Caco-2 (cell line): ENCODE measurements around the gene HIRIP3. TPM values are rescaled to one million over a fixed set of nuclear protein-coding genes. Genes with fewer than 3 reads are reported as not detected.
A peak's percentile ranks its signal among the peaks of the same experiment; 100 is the strongest.
"Not testable (repeated sequence)": the region's sequence is repeated elsewhere in the genome, so short reads cannot be mapped to it uniquely, and the experiment has no call there.

Source experiments
- Bru-seq: library from RNA; stranded (reverse); fragments of 400-500 nt; gene quantifications from one replicate; lab custom pipeline; 2021; lab: Mats Ljungman, UMichigan
- BruChase-seq, 2 experiments: library from RNA; stranded (reverse); fragments of 400-500 nt; gene quantifications; one replicate each; lab custom pipeline; 2021; lab: Mats Ljungman, UMichigan
- BruUV-seq: library from RNA; stranded (reverse); fragments of 400-500 nt; replicated peaks from 2 replicates; lab custom pipeline; 2021; lab: Mats Ljungman, UMichigan
- CTCF ChIA-PET: fragments of 300-600 bp; sonication (Branson Sonifier 250); formaldehyde crosslinking; loops from one replicate; lab custom pipeline; 2022; ENCODE audit warnings: antibody characterized with exemption; lab: Charles Lee
- POLR2A ChIA-PET: fragments of 300-600 bp; sonication (Branson Sonifier 250); formaldehyde crosslinking; loops from one replicate; lab custom pipeline; 2022; ENCODE audit warnings: antibody characterized with exemption; lab: Charles Lee
- DNase-seq, 2 experiments: peaks; one replicate each; pipeline versions ENCODE4 v3.0.0 to v3.0.0-alpha.2; 2020 to 2022
- H3K27me3 ChIP-seq: replicated peaks from 2 replicates; pipeline ENCODE4 v1.6.0; 2011; ENCODE audit warnings: low read length; ENCODE audit not compliant: control insufficient read depth, insufficient read depth
- H3K36me3 ChIP-seq: 2 replicates; pipeline ENCODE4 v1.5.1; 2011; ENCODE audit warnings: low read length; ENCODE audit not compliant: control insufficient read depth, insufficient read depth
- H3K4me1 ChIP-seq: fragments of 250-450 bp; sonication (Bioruptor Pico); 2 replicates; pipeline ENCODE4 v1.5.1; 2020; ENCODE audit warnings: mild to moderate bottlenecking
- H3K4me3 ChIP-seq: 2 replicates; pipeline ENCODE4 v1.5.1; 2011; ENCODE audit warnings: low read depth, mild to moderate bottlenecking, control low read depth, low read length
- H3K9me3 ChIP-seq: fragments of 250-450 bp; sonication (Bioruptor Pico); 2 replicates; pipeline ENCODE4 v1.5.1; 2020; ENCODE audit warnings: mild to moderate bottlenecking, moderate library complexity
- H3K27ac Mint-ChIP-seq: one replicate; pipeline ENCODE4 v1.8.0; 2022; ENCODE audit warnings: mixed read lengths; ENCODE audit not compliant: unreplicated experiment
- H3K27me3 Mint-ChIP-seq: one replicate; pipeline ENCODE4 v1.8.0; 2022; ENCODE audit warnings: mixed read lengths; ENCODE audit not compliant: insufficient read depth, unreplicated experiment
- H3K36me3 Mint-ChIP-seq: one replicate; pipeline ENCODE4 v1.8.0; 2022; ENCODE audit warnings: mild to moderate bottlenecking, mixed read lengths; ENCODE audit not compliant: insufficient read depth, unreplicated experiment
- H3K4me1 Mint-ChIP-seq: one replicate; pipeline ENCODE4 v1.8.0; 2022; ENCODE audit warnings: low read depth, mixed read lengths; ENCODE audit not compliant: unreplicated experiment
- H3K4me3 Mint-ChIP-seq: one replicate; pipeline ENCODE4 v1.8.0; 2022; ENCODE audit warnings: mild to moderate bottlenecking, moderate library complexity, mixed read lengths; ENCODE audit not compliant: unreplicated experiment
- H3K9me3 Mint-ChIP-seq: one replicate; pipeline ENCODE4 v1.8.0; 2022; ENCODE audit warnings: mixed read lengths; ENCODE audit not compliant: unreplicated experiment
- CTCF ChIP-seq, 2 experiments: fragments of 200-600 bp in 1 of 2; IDR thresholded peaks; 1 replicate in 1 of 2; 2 replicates in 1 of 2; pipeline versions ENCODE4 v1.5.1 to v1.8.0; 2011 to 2022; ENCODE audit warnings: antibody characterized with exemption in 1 of 2, control low read depth in 1 of 2, inconsistent platforms in 1 of 2, low read depth in 1 of 2, low read length in 1 of 2, mild to moderate bottlenecking in 1 of 2, moderate library complexity in 1 of 2; ENCODE audit not compliant: insufficient read depth in 1 of 2, severe bottlenecking in 1 of 2, unreplicated experiment in 1 of 2
- intact Hi-C: fragments of 100-400 bp; cut with micrococcal nuclease; formaldehyde crosslinking; loops from one replicate; pipeline ENCODE4 v1.10.0; 2022; ENCODE audit not compliant: unreplicated experiment
- long read RNA-seq: library from polyadenylated mRNA; stranded (forward); transcript quantifications from one replicate; pipeline ENCODE4 v2.0.0, GENCODE V29; 2022
- total RNA-seq: library from RNA; stranded (reverse); gene quantifications from 2 replicates; pipeline ENCODE4 v1.2.3, GENCODE V29; 2022

HIRIP3 gene
- total RNA-seq (22.7 and 23.3 TPM in 2 replicates), Bru-seq, nascent RNA (percentile 66 among the genes with signal in this experiment), BruChase-seq, experiment 1, labeled RNA remaining after a 2-hour chase (percentile 75 among the genes with signal in this experiment), BruChase-seq, experiment 2, labeled RNA remaining after a 6-hour chase (percentile 84 among the genes with signal in this experiment)
- long read RNA-seq, transcript HIRIP3-204 (6 exons, 988 nt), result minor isoform, 22 of 87 reads
- long read RNA-seq, transcript HIRIP3-201 (7 exons, 3,388 nt), result major isoform, 50 of 87 reads
- long read RNA-seq, partial matches to known transcripts, result 5 of 87 reads
- long read RNA-seq, other reads (novel, unspliced or antisense), result 10 of 87 reads

- ChIA-PET CTCF (interaction anchor here (1.2 kb wide), 1 partner anchor 22 kb away, joined by 4 read pairs; no protein-coding TSS in a partner anchor), POLR2A (interaction anchor here (1.2 to 1.6 kb wide), 2 partner anchors 22 to 70 kb away, joined by 9 to 15 read pairs; partner anchors contain the start of genes KCTD13 and TAOK2)
- DNase-seq, result peak; percentile 86 to 87
- Histone ChIP-seq H3K36me3 (no peaks in the 10 kb centered on the region), H3K4me3 (peak within 1 kb of the TSS; percentile 68), H3K27me3 (no peaks in the 10 kb centered on the region), H3K9me3 (no peaks in the 10 kb centered on the region), H3K4me1 (peaks cover 11% of the 10 kb centered on the region; the same call in 1 of the 2 replicates)
- intact Hi-C loops, result loop anchor here (1.0 to 10.0 kb wide), 2 partner anchors 33 to 181 kb away; partner anchors contain the start of genes PAGR1, PRRT2 and TMEM219
- no peak for TF ChIP-seq CTCF (IDR thresholded peaks at IDR 0.05; ENCODE audit: insufficient read depth in 1 of 2, low read depth in 1 of 2, low read length in 1 of 2, severe bottlenecking in 1 of 2, unreplicated experiment in 1 of 2)
- Mint-ChIP-seq H3K36me3 (peaks cover 44% of the 10 kb centered on the region), H3K4me3 (peak within 1 kb of the TSS; percentile 99), H3K27me3 (no peaks in the 10 kb centered on the region), H3K4me1 (peaks cover 12% of the 10 kb centered on the region), H3K9me3 (no peaks in the 10 kb centered on the region), H3K27ac (peak within 1 kb of the TSS; percentile 65)
- TSS peak; percentile 45 for BruUV-seq
Observed at GRCh38 chr16:29995324-29995910, at the start of gene HIRIP3. Gene HIRIP3 (minus strand): TSS chr16:29995617. CDS start chr16:29995605, 12 bp downstream.

- no peak overlapping the region for H3K27ac Mint-ChIP-seq
- BruUV-seq, result no TSS peak
- H3K36me3 ChIP-seq, result no peaks in the 10 kb centered on the region
- no peaks in the 10 kb centered on the region for H3K27me3 ChIP-seq
- DNase-seq, result no peak
- no peak overlapping the region for H3K4me3 ChIP-seq
- no peaks in the 10 kb centered on the region for H3K36me3 Mint-ChIP-seq
- no peak overlapping the region for H3K4me3 Mint-ChIP-seq
- intact Hi-C loops, result no loop called here
- H3K27me3 Mint-ChIP-seq, result no peaks in the 10 kb centered on the region
- CTCF ChIA-PET, result interaction anchor here (0.6 to 0.9 kb wide), 2 partner anchors 10 to 1101 kb away, joined by 3 to 4 read pairs; no protein-coding TSS in a partner anchor
- H3K4me1 Mint-ChIP-seq, result no peaks in the 10 kb centered on the region
- POLR2A ChIA-PET, result no interaction called here
- H3K4me1 ChIP-seq, result no peaks in the 10 kb centered on the region
- no peaks in the 10 kb centered on the region for H3K9me3 Mint-ChIP-seq
- TF ChIP-seq CTCF (IDR thresholded peaks at IDR 0.05; ENCODE audit: insufficient read depth in 1 of 2, low read depth in 1 of 2, low read length in 1 of 2, severe bottlenecking in 1 of 2, unreplicated experiment in 1 of 2), result peak in 1 of 2 experiments; percentile 56
- no peaks in the 10 kb centered on the region for H3K9me3 ChIP-seq
Observed at GRCh38 chr16:30041841-30042240, 46.4 kb upstream of the HIRIP3 start.

- H3K27me3 ChIP-seq, H3K27me3 Mint-ChIP-seq, H3K4me3 Mint-ChIP-seq, H3K4me1 ChIP-seq, H3K4me1 Mint-ChIP-seq, intact Hi-C loops, H3K36me3 Mint-ChIP-seq, H3K9me3 ChIP-seq, H3K4me3 ChIP-seq, POLR2A ChIA-PET, H3K27ac Mint-ChIP-seq, H3K36me3 ChIP-seq, BruUV-seq, DNase-seq, CTCF ChIA-PET, H3K9me3 Mint-ChIP-seq: not testable (repeated sequence)
Observed at GRCh38 chr16:30040690-30041089, 45.3 kb upstream of the HIRIP3 start.
